Psoas muscle (tissue), 8 donors: ENCODE results near the gene CRACDL. TPM values are rescaled to one million over a fixed set of nuclear protein-coding genes. Genes with fewer than 3 reads are reported as not detected.
A peak's percentile ranks its signal among the peaks of the same experiment; 100 is the strongest.

Experiments used
- ATAC-seq, 4 donors: fragments of 200-7000 bp; cut with Tn5 transposase; one replicate each; pipeline ENCODE4 v1.9.1; 2020; ENCODE audit warnings: moderate library complexity in 3 of 4, mild to moderate bottlenecking in 2 of 4
- DNase-seq, 2 donors: peaks; one replicate each; pipeline ENCODE4 v3.0.0-alpha.2; 2020
- H3K27ac ChIP-seq: fragments of 200-600 bp; one replicate; pipeline ENCODE4 v1.8.0; 2022
- H3K27me3 ChIP-seq, 3 donors: fragments of 200-600 bp in 1 of 3; one replicate each; pipeline versions ENCODE4 v1.6.1 to v1.8.0; 2013 to 2022; ENCODE audit warnings: low read length in 2 of 3, mild to moderate bottlenecking in 2 of 3, moderate library complexity in 1 of 3; ENCODE audit not compliant: insufficient read depth in 3 of 3
- H3K36me3 ChIP-seq, 2 donors: fragments of 200-600 bp in 1 of 2; one replicate each; pipeline versions ENCODE4 v1.6.1 to v1.8.0; 2013 to 2022; ENCODE audit warnings: low read depth in 1 of 2, mild to moderate bottlenecking in 1 of 2, moderate library complexity in 1 of 2; ENCODE audit not compliant: insufficient read depth in 1 of 2
- H3K4me1 ChIP-seq: fragments of 200-600 bp; one replicate; pipeline ENCODE4 v1.8.0; 2022
- H3K4me3 ChIP-seq: fragments of 200-600 bp; one replicate; pipeline ENCODE4 v1.8.0; 2022; ENCODE audit warnings: mild to moderate bottlenecking
- H3K9me3 ChIP-seq: fragments of 200-600 bp; one replicate; pipeline ENCODE4 v1.8.0; 2022
- WGBS, 3 donors: extraction: QIAGEN DNeasy Blood & Tissue Kit; methylation state at CpG; one replicate each; pipeline versions ENCODE4 v1.1.6 to v1.1.7; 2013; 5-methylcytosine and 5-hydroxymethylcytosine counted together
- intact Hi-C, 2 donors: fragments of 100-400 bp; cut with DNase I; formaldehyde crosslinking; loops; one replicate each; pipeline versions ENCODE4 v1.11.0 to v1.14.2; 2022
- polyA plus RNA-seq, 3 donors: library from polyadenylated mRNA; stranded (reverse); fragments of 200-250 nt; gene quantifications; one replicate each; pipeline ENCODE4 v1.2.3, GENCODE V29; 2013
- total RNA-seq, 4 donors: library from RNA; stranded (reverse); fragmentation: NEBNext Ultra II Directional in 2 of 4; extraction: Animal tissue kit (Norgen Biotek cat#: 25700) in 2 of 4; gene quantifications; one replicate each; pipeline versions ENCODE4 v1.2.1 to v1.2.4, GENCODE V29; 2021 to 2023
- TF ChIP-seq, protein P1 (sequence below): fragments of 200-600 bp; IDR thresholded peaks from one replicate; pipeline ENCODE4 v1.8.0; 2022; ENCODE audit warnings: antibody characterized with exemption
- donor health status: healthy with polysubstance abuse.
- donor health status: DM: no; HTN: no; CAD: no; lungs with moderate emphysema.
- donor health status: Bipolar disorder and iron deficiency.
- donor health status: healthy.
- donor health status: DM: yes; HTN: yes; CAD: no.
- donor health status: DM: no; HTN: no; CAD: no.
- donor health status: DM: no; HTN: no; CAD: no.
- donor health status: DM: yes; HTN: yes; CAD: no.

The CRACDL gene
- total and polyA plus RNA-seq, 7 donors: 0.97 to 3.1 (median 2.3) TPM

DNA sequence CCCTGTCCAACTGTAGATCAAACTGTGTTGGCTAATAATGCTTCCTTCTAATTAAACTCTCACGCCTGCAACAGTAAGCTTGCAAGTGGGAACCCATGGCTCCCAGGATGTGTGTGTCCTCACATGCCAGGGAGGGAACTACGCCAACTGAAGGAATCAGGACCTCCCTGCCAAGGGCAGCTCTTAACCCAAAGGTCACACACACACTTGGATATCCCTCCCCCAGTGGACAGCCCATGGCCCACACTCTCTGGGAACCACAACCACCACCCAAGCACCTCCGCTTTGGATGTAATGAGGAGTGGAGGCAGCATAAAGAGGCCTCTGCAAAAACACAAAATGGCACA lies 102.1 kb downstream of the CRACDL start:
- H3K4me1 ChIP-seq: no peaks in the 10 kb centered on the region
- intact Hi-C loops: loop anchor here in 1 of 2 donors (10.0 kb wide), 1 partner anchor 419 kb away; no protein-coding TSS in a partner anchor
- TF ChIP-seq, protein P1, sequence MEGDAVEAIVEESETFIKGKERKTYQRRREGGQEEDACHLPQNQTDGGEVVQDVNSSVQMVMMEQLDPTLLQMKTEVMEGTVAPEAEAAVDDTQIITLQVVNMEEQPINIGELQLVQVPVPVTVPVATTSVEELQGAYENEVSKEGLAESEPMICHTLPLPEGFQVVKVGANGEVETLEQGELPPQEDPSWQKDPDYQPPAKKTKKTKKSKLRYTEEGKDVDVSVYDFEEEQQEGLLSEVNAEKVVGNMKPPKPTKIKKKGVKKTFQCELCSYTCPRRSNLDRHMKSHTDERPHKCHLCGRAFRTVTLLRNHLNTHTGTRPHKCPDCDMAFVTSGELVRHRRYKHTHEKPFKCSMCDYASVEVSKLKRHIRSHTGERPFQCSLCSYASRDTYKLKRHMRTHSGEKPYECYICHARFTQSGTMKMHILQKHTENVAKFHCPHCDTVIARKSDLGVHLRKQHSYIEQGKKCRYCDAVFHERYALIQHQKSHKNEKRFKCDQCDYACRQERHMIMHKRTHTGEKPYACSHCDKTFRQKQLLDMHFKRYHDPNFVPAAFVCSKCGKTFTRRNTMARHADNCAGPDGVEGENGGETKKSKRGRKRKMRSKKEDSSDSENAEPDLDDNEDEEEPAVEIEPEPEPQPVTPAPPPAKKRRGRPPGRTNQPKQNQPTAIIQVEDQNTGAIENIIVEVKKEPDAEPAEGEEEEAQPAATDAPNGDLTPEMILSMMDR: no peak
- no peaks in the 10 kb centered on the region for H3K36me3 ChIP-seq
- H3K27ac ChIP-seq: no peak overlapping the region
- ATAC-seq (peak in 3 of 4 donors; percentile 5 to 19 (median 13)), DNase-seq (no peak)
- H3K9me3 ChIP-seq: no peaks in the 10 kb centered on the region
- no peaks in the 10 kb centered on the region for H3K27me3 ChIP-seq
- H3K4me3 ChIP-seq: no peak overlapping the region
- 73 to 80% (median 77%) methylated on average over 3 of the region's 3 CpGs for WGBS, 3 donors

DNA sequence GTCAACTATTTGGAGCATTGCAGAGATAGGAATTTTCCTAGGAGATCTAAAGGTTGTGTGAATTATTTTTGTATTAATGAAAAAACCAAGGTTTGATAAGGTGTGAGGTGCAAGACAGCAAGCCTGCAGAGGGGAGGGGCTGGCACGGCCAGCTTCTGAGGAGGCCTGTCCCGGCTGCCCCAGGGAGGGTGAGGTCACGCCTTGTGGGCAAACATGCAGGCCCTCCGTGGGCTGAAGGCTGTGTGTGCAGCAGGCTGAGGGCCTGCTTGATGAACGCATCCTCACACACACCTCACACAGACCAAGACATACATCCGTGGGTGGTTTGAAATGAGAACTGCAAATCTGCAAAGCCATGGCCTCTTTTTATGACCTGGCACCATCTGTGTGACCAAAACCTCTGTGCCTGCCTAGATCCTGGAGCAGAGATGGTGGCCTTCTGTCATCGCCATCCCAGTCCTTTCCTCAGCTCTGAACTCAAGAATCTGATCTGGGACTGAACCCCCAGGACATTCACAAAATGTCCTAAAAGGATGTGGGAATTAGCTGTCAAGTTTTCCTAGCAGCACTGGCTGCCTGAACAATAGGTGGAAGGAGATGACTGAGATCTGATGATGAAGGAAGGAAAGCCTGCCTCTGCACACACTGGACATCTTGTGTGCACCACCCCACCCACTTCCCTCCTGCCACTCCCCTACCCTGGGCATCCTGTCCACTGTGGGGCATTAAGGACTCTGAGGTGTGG lies 102.7 kb downstream of the CRACDL start:
- Histone ChIP-seq H3K27ac (peak overlapping the region; percentile 41), H3K4me3 (no peak overlapping the region), H3K36me3 (no peaks in the 10 kb centered on the region), H3K27me3 (no peaks in the 10 kb centered on the region), H3K9me3 (no peaks in the 10 kb centered on the region), H3K4me1 (no peaks in the 10 kb centered on the region)
- DNase-seq (no peak), ATAC-seq (peak in 3 of 4 donors; percentile 56 to 78 (median 61))
- TF ChIP-seq, protein P1: no peak
- 59 to 71% (median 68%) methylated on average over 7 of the region's 7 CpGs for WGBS, 3 donors
- intact Hi-C loops: loop anchor here in 1 of 2 donors (10.0 kb wide), 1 partner anchor 419 kb away; no protein-coding TSS in a partner anchor

DNA sequence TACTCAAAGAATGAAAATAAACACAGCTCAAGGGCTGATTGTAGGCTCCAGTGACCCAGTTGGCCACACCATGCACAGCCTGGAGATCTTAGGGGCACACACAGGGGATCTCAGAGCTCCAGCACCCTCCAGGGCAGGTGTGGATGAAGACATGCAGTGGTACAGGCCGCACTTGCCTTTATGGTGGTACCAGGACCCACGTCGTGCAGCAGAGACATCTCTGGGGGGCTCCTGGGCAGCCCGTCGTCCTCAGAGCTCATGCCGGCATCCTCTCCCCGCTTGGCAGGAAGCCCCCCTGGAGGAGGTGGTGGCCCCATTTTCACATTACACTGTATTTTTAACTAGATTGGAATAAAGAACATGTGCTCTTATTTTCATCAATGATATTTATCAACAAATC lies 103.9 kb downstream of the CRACDL start:
- Histone ChIP-seq H3K27ac (no peak overlapping the region), H3K4me3 (no peak overlapping the region), H3K4me1 (no peaks in the 10 kb centered on the region), H3K9me3 (no peaks in the 10 kb centered on the region), H3K27me3 (no peaks in the 10 kb centered on the region), H3K36me3 (no peaks in the 10 kb centered on the region)
- DNase-seq: no peak
- ATAC-seq: no peak
- intact Hi-C loops: loop anchor here in 1 of 2 donors (10.0 kb wide), 1 partner anchor 417 kb away; no protein-coding TSS in a partner anchor
- TF ChIP-seq, protein P1: no peak
- WGBS, 3 donors: 84 to 89% (median 87%) methylated on average over 7 of the region's 7 CpGs

DNA sequence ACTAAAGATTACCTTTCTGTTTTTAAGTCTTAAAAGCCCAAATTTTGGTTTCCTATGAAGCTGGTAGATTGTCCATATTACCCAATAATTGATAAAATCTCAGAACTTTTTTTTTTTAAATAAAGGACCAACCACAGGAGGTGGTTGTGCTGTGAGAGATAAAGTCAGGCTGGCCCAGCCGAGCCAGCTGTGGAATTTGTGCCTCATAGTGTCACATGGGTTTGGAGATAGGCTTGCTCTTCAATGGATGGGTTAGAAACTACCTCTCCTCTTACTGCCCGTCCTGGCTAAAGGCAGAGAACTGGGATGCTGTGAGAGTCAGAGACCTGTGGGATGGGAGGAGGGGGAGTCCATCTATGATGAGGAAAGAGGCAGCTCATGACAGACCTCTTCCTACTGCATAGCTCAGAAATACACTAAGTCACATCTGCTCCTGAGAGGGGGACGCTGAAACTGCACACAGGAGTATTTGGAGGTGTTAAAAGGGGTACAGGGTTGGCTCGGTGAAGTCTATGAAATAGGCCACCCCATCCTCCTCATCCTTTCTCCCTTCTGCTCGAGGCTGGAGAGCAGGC lies 105.4 kb downstream of the CRACDL start:
- H3K27ac ChIP-seq: no peak overlapping the region
- H3K27me3 ChIP-seq: no peaks in the 10 kb centered on the region
- no peaks in the 10 kb centered on the region for H3K36me3 ChIP-seq
- DNase-seq: no peak
- intact Hi-C loops: loop anchor here in 1 of 2 donors (10.0 kb wide), 1 partner anchor 416 kb away; no protein-coding TSS in a partner anchor
- H3K4me3 ChIP-seq: no peak overlapping the region
- 78 to 90% (median 86%) methylated on average over 5 of the region's 5 CpGs for WGBS, 3 donors
- no peak for ATAC-seq
- H3K4me1 ChIP-seq: no peaks in the 10 kb centered on the region
- TF ChIP-seq, protein P1: no peak
- no peaks in the 10 kb centered on the region for H3K9me3 ChIP-seq
